HG02870 (cell line): ENCODE results near the gene FAM83D.

Experiments
- ATAC-seq: cut with Tn5 transposase; IDR thresholded peaks from one replicate; pipeline ENCODE4 v1.9.1; 2021; ENCODE audit warnings: mild to moderate bottlenecking, moderate library complexity; ENCODE audit not compliant: unreplicated experiment

The FAM83D gene

DNA sequence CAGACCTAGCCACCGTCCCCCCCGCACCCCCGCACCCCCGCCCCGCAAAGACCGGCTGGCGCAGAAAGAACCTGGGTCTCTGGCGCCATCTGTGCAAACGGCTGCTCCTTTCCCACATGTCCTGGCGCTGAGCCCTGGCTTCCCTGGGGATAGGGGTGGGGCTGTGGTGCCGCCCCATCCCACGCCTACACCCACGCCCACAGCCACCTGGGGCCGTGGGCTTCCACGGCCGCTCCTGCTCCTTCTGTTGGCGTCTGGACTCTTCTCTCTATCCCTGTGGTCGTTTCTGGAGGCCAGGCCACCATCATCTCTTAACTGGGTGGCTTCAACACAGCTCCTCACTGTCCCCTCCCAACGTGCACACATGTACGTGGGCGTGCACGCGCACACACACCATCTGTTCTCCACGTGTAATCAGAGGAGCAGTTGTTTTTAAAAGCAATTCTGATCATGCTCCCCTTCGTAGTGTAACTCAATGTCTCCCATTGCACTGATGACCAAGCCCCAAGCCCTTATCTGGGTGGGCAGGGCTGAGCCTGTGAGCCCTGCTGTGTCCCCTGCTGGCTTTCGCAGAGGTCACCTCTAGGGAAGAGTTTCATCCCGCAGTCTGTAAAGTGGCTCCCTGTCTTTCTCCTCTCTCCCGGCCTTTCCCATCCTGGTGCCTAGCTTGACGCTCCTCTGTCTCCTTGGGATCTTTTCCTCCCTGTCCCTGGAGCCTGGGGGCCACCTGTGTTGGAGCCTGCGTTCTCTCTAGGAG is 31.9 kb upstream of the FAM83D start:
- no peak for ATAC-seq

GRCh38 chr20:38895098-38895949 is 30.9 kb upstream of the FAM83D start:
- ATAC-seq, result no peak

- ATAC-seq, result no peak
Measured at GRCh38 chr20:38896009-38896594, 30.1 kb upstream of the FAM83D start.

DNA sequence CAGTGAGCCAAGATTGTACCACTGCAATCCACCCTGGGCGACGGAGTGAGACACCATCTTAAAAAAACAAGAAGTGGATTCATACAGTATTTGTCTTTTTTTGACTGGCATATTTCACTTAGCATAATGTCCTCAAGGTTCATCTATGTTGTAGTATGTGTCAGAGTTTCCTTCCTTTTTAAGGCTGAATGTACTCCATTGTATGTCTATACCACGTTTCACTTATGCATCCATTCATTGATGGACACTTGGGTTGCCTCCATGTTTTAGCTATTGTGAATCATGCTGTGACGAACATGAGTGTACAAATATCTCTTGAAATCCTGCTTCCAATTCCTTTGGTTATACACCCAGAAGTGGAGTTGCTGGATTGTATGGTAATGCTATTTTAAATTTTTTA is 28.9 kb upstream of the FAM83D start:
- no peak for ATAC-seq

GRCh38 chr20:38900606-38901005 is 25.6 kb upstream of the FAM83D start:
- ATAC-seq, result no peak

GRCh38 chr20:38902601-38903000 is 23.6 kb upstream of the FAM83D start:
- ATAC-seq, result no peak

DNA sequence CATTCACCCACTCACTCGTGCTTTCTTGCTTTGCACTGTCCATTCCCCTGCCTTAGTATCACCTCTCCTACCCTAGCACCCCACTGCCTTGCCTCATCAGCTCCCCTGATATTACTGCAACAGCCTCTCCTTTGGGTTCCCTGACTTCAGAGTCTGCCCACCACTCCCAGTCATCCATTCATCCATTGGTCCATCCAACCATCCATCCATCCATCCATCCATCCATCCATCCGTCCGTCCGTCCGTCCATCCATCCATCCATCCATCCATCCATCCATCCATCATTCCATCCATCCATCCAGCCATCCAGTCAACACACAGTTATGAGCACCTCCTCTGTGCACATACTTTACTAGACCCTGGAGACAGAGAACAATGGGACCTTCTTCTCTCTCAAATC is 22.9 kb upstream of the FAM83D start:
- no peak for ATAC-seq

GRCh38 chr20:38905375-38905774 is 20.8 kb upstream of the FAM83D start:
- ATAC-seq, result no peak

- no peak for ATAC-seq
Measured at GRCh38 chr20:38907918-38908677, 18.1 kb upstream of the FAM83D start.

DNA sequence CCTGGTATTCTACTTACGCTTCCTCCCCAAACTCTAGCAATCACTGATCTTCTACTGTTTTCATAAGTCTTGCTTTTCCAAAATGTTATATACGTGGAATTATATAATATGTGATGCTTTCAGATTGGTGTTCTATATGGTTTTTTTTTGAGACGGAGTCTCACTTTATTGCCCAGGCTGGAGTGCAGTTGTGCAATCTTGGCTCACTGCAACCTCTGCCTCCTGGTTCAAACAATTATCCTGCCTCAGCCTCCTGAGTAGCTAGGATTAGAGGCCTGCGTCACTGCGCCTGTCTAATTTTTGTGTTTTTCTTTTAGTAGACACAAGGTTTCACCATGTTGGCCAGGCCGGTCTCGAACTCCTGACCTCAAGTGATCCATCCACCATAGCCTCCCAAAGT is 10.9 kb upstream of the FAM83D start:
- ATAC-seq, result no peak

GRCh38 chr20:38917657-38918056 is 8.6 kb upstream of the FAM83D start:
- no peak for ATAC-seq

DNA sequence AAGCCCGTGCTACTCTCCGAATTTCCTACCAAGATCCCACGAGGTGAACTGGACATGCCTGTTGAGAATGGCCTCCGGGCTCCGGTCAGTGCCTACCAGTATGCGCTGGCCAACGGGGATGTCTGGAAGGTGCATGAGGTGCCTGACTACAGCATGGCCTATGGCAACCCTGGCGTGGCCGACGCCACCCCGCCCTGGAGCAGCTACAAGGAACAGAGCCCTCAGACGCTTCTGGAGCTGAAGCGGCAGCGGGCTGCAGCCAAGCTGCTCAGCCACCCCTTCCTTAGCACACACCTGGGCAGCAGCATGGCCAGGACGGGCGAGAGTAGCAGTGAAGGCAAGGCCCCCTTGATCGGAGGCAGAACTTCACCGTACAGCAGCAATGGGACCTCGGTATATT is 8.0 kb upstream of the FAM83D start:
- ATAC-seq, result no peak

DNA sequence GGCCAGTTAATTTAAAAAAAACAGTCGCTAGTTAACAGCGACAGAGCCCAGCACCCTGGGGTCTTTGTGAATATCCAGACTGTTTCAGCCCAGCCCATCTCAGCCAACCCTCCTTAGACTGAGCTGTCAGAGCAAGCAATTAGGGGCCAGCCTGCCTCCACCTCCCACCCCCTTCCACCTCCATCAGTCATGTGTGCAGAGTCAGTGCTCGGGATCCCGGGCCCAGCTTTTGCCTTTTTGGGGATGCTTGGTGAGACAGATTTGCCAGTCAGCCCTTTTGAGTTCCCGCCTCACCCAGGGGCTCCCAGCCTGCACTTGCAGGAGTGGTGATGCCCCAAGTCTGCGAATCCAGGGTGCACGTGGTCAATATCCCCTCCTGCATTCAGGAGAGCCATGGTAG is 6.5 kb upstream of the FAM83D start:
- no peak for ATAC-seq

DNA sequence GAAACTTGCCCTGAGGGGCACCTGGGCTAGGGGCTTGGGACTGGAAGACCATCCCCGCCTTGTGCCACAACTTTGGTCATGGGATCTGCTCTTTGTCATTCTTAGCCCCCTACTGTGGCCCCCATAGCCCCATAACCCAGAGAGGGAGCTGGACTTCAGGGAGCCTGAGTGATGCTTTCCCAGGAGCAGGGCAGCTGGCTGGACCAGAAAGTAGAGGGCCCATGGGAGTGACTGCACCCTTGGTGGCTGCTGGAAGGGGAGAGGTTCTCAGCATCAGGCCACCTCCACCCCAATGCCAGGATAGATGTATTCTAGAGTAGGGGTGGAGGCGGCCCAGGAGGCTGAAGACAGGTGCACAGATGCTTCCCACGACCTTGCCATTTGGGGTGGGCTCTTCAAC is 5.8 kb upstream of the FAM83D start:
- ATAC-seq, result no peak

- no peak for ATAC-seq
Measured at GRCh38 chr20:38920851-38921250, 5.4 kb upstream of the FAM83D start.

DNA sequence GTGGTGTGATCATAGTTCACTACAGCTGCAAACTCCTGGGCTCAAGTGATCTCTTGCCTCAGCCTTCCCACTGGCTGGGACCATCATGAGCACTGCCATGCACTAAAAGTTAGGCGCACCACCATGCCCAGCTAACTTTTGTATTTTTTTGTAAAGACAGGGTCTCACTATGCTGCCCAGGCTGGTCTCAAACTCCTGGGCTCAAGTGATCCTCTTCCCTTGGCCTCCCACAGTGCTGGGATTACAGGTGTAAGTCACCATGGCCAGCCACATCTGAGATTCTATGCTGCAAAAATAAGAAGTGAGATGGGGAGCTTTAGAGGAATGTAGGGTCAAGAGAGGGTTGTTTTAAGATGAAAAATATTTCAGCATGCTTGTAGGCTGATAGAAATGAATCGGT is 1.5 kb upstream of the FAM83D start:
- no peak for ATAC-seq

DNA sequence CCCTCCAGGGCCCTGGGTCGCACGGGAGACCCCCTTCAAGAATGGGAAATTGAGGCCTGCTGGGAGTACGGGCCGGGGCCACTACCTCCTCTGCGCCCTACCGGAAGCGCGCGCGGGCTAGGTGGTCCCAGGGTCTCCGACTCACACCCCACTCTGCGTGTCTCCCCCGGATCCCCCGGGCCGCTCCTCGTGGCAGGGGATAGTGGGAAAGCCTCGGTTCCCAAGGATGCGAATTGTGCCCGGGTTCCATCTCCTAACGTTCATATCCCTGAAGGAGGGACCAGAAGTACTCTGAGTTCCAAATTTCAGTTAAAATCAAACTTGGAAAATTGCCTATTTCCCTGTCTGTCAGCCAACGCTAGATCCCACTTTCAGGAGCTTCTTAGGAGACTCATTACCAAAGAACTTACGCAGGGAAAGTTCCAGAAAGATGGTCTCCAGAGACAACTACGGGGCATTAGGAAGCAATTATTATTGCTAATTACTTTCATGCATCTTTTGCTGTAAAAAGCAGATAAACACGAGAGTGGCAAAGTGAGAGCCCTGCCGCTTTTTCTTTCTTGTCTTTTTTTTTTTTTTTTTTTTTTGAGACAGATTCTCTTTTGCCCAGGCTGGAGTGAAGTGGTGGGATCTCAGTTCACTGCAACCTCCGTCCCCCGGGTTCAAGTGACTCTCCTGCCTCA is 858 bp downstream of the FAM83D start:
- ATAC-seq, result peak; percentile 1

- ATAC-seq, result no peak
Measured at GRCh38 chr20:38927902-38928578, 1.8 kb downstream of the FAM83D start.

- no peak for ATAC-seq
Measured at GRCh38 chr20:38930242-38930569, 4.0 kb downstream of the FAM83D start.

DNA sequence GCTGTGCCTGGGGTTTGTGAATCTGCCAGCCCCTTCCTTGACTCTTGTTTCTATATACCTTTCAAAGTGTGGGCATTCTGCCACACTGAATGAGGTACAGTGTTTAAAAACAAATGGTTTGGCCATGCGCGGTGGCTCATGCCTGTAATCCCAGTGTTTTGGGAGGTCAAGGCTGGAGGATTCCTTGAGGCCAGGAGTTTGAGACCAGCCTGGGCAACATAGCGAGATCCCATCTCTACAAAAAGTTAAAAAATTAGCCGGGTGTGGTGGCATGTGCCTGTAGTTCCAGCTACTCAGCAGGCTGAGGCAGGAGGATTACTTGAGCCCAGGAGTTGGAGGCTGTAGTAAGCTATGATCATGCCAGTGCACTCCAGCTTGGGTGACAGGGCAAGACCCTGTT is 5.8 kb downstream of the FAM83D start:
- ATAC-seq, result no peak
